HepG2 (cell line): Measurements from ENCODE around the gene HEY2.

ENCODE experiments used
- KLF16 ChIP-seq, 2 experiments: sonication (generic) in 1 of 2; formaldehyde crosslinking in 1 of 2; IDR thresholded peaks; 2 replicates each; pipeline versions ENCODE4 v1.6.1 to v1.8.0; 2016 to 2023; ENCODE audit warnings: missing genetic modification reagents in 2 of 2, missing compliant biosample characterization in 1 of 2
- POLR2A ChIP-seq, 2 experiments: IDR thresholded peaks; 2 replicates each; pipeline ENCODE4 v1.6.1; 2011; ENCODE audit warnings: low read depth in 2 of 2, low read length in 2 of 2, mild to moderate bottlenecking in 1 of 2, moderate library complexity in 1 of 2; ENCODE audit not compliant: insufficient read depth in 1 of 2
- PRDM10 ChIP-seq: sonication (generic); formaldehyde crosslinking; IDR thresholded peaks from 2 replicates; pipeline ENCODE4 v1.4.0; 2020; ENCODE audit warnings: low read depth, missing genetic modification reagents
- RARA ChIP-seq: IDR thresholded peaks from 2 replicates; pipeline ENCODE4 v1.6.1; 2016; ENCODE audit warnings: missing genetic modification reagents, missing compliant biosample characterization
- TCF12 ChIP-seq, 2 experiments: fragments of 450-650 bp in 1 of 2; sonication (generic) in 1 of 2; formaldehyde crosslinking in 1 of 2; IDR thresholded peaks; 2 replicates each; pipeline versions ENCODE4 v1.6.1 to v1.8.0; 2017 to 2022; ENCODE audit warnings: antibody characterized with exemption in 1 of 2, mild to moderate bottlenecking in 1 of 2, missing genetic modification reagents in 1 of 2, moderate library complexity in 1 of 2
- ZNF280B ChIP-seq: sonication (generic); formaldehyde crosslinking; IDR thresholded peaks from 2 replicates; pipeline ENCODE4 v1.5.0; 2020; ENCODE audit warnings: missing genetic modification reagents, mild to moderate bottlenecking, borderline replicate concordance
- ZNF510 ChIP-seq: sonication (generic); formaldehyde crosslinking; IDR thresholded peaks from 2 replicates; pipeline ENCODE4 v1.4.0; 2020; ENCODE audit warnings: low read depth, mild to moderate bottlenecking, missing genetic modification reagents
- ZNF580 ChIP-seq: IDR thresholded peaks from 2 replicates; pipeline ENCODE4 v1.6.1; 2016; ENCODE audit warnings: low read depth, borderline replicate concordance

GRCh38 chr6:125747589-125748405 is 1.6 kb upstream of the HEY2 start:
- TF ChIP-seq ZNF580 (CRISPR knock-in tag) (no peak), KLF16 (CRISPR knock-in tag; IDR thresholded peaks at IDR 0.05) (no peak), PRDM10 (CRISPR knock-in tag) (no peak), TCF12 (IDR thresholded peaks at IDR 0.05) (no peak), TCF12 (CRISPR knock-in tag; IDR thresholded peaks at IDR 0.05) (no peak), RARA (CRISPR knock-in tag) (no peak), POLR2A (IDR thresholded peaks at IDR 0.05; ENCODE audit: insufficient read depth in 1 of 2, low read depth in 2 of 2, low read length in 2 of 2) (no peak), ZNF510 (CRISPR knock-in tag) (no peak), ZNF280B (CRISPR knock-in tag) (no peak)
